ENCODE measurements around the gene RABGAP1L.

Gene RABGAP1L

DNA sequence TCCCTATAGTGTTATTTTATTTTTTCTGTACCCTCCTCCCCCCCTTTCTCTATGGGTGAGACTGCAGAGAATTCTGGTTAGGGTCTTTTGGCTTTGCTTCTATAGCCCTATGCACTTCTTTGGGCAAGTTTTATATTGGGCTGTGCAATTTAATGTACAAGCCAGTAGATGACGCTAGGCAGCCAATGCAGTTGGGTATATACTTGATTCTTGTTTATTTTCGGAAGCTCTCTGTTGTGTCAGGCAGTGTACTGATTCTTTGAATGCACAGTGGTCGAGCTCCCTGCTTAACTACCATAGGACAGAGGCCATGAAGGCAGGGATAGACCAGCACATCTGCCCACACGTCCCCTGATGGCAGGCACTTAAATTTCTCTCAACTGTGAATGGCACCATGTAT, 254.3 kb downstream of the RABGAP1L start:
- no peak for DNase-seq (ENCODE audit: low read depth)
- no peak overlapping the region for H3K4me3 ChIP-seq (ENCODE audit: low read depth, low read length)
- peak; percentile 40 for TF ChIP-seq CTCF (IDR thresholded peaks at IDR 0.05; ENCODE audit: low read depth, low read length, missing control alignments)

DNA sequence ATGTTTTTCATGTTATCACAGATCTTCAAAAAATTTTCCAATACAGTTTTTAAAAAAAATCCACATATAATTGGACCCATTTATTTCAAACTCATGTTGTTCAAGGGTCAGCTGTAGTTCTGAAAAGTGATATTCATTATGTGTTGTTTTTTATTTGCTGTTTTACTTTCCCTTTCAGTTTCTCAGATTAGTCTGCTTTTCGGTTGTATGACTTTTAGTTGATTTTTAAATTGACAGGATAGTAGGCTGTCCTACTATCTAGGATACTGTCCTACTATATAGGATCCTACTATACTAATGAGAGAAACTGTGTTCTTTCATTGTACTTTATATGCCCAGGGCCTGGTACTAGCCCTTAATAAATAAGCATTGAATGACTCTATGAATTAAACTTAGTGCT, 254.9 kb downstream of the RABGAP1L start:
- H3K4me3 ChIP-seq (ENCODE audit: low read depth, low read length): no peak overlapping the region
- TF ChIP-seq CTCF (IDR thresholded peaks at IDR 0.05; ENCODE audit: low read depth, low read length, missing control alignments): no peak
- DNase-seq (ENCODE audit: low read depth): no peak

- TF ChIP-seq CTCF (IDR thresholded peaks at IDR 0.05; ENCODE audit: low read depth, low read length, missing control alignments): no peak
- no peak for DNase-seq (ENCODE audit: low read depth)
- no peak overlapping the region for H3K4me3 ChIP-seq (ENCODE audit: low read depth, low read length)
Measured at GRCh38 chr1:174415506-174415905, 256.2 kb downstream of the RABGAP1L start.

- no peak for TF ChIP-seq CTCF (IDR thresholded peaks at IDR 0.05; ENCODE audit: low read depth, low read length, missing control alignments)
- DNase-seq (ENCODE audit: low read depth): no peak
- no peak overlapping the region for H3K4me3 ChIP-seq (ENCODE audit: low read depth, low read length)
Measured at GRCh38 chr1:174417921-174418320, 258.6 kb downstream of the RABGAP1L start.

DNA sequence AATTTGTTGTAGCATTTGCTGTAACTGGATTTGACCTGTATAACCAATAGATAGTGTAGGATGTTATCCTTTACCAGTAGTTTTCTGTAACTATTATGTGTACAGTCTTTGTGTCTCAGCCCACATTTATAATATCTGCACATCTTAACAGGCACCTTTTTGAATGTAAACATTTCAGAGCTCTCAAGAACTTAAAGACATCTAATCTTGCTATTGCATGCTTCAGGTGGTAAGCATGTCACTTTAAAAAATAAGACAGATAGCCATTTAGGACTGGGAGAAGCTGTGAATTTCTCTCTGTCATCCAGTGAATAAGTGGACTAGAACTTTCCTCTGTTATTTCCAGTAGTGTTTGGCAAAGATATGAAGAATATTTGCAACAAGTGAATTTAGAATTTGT, 265.8 kb downstream of the RABGAP1L start:
- DNase-seq (ENCODE audit: low read depth): no peak
- H3K4me3 ChIP-seq (ENCODE audit: low read depth, low read length): no peak overlapping the region
- no peak for TF ChIP-seq CTCF (IDR thresholded peaks at IDR 0.05; ENCODE audit: low read depth, low read length, missing control alignments)

DNA sequence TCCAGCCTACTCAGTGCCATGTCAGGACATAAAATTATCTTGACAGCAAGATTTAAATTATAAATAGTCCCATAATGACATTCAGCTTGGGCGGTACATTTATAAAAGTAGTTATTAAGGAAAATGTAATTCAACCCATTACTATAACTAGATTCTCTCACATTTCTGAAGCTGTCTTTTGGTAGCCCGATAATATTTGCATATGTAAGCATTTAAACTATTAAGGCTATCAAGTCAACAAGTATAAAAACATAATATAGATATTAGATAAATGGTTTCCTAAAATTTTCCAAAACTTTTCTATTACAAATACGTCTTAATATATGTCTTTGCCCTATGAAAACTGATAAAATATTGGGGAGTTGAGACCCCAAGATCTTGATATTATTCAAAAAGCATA, 266.8 kb downstream of the RABGAP1L start:
- no peak for TF ChIP-seq CTCF (IDR thresholded peaks at IDR 0.05; ENCODE audit: low read depth, low read length, missing control alignments)
- no peak overlapping the region for H3K4me3 ChIP-seq (ENCODE audit: low read depth, low read length)
- no peak for DNase-seq (ENCODE audit: low read depth)

GRCh38 chr1:174428033-174428432, 268.7 kb downstream of the RABGAP1L start:
- TF ChIP-seq CTCF (IDR thresholded peaks at IDR 0.05; ENCODE audit: low read depth, low read length, missing control alignments): no peak
- no peak for DNase-seq (ENCODE audit: low read depth)
- no peak overlapping the region for H3K4me3 ChIP-seq (ENCODE audit: low read depth, low read length)

Data from GM12864 (cell line).